Measurements from ENCODE around the gene SRRM4. TPM values are rescaled to one million over a fixed set of nuclear protein-coding genes. Genes with fewer than 3 reads are reported as not detected.

Gene SRRM4
- total RNA-seq, 2 experiments from 2014 or later = not detected

DNA sequence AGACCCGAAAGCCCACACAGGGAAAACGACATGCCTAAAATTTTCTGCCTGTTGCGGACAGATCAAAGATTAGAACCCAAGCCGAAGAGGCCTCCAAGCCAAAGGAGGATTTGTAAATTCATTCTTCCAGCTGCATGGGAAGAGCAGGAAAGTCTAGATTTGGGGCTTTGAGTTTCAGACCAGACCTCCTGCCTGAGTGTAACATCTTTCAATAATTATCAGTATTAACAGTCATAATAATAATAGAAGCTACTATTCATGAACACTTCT is 195.7 kb downstream of the SRRM4 start:
- Mint-ChIP-seq H3K9me3 (no peaks in the 10 kb centered on the region), H3K27me3 (peaks cover 29% of the 10 kb centered on the region), H3K4me3 (no peak overlapping the region), H3K27ac (no peak overlapping the region), H3K36me3 (ENCODE audit: low read depth) (no peaks in the 10 kb centered on the region), H3K4me1 (ENCODE audit: low read depth) (no peaks in the 10 kb centered on the region)
- H3K9me3 ChIP-seq (ENCODE audit: control insufficient read depth in 1 of 2, insufficient read depth in 1 of 2, low read length in 2 of 2) = peaks cover 0 to 20% of the 10 kb centered on the region in 2 experiments
- TF ChIP-seq, protein P1, sequence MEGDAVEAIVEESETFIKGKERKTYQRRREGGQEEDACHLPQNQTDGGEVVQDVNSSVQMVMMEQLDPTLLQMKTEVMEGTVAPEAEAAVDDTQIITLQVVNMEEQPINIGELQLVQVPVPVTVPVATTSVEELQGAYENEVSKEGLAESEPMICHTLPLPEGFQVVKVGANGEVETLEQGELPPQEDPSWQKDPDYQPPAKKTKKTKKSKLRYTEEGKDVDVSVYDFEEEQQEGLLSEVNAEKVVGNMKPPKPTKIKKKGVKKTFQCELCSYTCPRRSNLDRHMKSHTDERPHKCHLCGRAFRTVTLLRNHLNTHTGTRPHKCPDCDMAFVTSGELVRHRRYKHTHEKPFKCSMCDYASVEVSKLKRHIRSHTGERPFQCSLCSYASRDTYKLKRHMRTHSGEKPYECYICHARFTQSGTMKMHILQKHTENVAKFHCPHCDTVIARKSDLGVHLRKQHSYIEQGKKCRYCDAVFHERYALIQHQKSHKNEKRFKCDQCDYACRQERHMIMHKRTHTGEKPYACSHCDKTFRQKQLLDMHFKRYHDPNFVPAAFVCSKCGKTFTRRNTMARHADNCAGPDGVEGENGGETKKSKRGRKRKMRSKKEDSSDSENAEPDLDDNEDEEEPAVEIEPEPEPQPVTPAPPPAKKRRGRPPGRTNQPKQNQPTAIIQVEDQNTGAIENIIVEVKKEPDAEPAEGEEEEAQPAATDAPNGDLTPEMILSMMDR (IDR thresholded peaks at IDR 0.05) = no peak
- intact Hi-C loops (cut with DNase I, micrococcal nuclease) = no loop called here
- H3K27ac ChIP-seq (ENCODE audit: low read depth in 1 of 2, low read length in 2 of 2) = no peak overlapping the region
- H3K27me3 ChIP-seq (ENCODE audit: control insufficient read depth in 1 of 2, insufficient read depth in 2 of 2, low read length in 2 of 2) = peaks cover 14 to 21% of the 10 kb centered on the region in 2 experiments
- no peaks in the 10 kb centered on the region for H3K36me3 ChIP-seq (ENCODE audit: insufficient read depth, low read length)
- H3K4me3 ChIP-seq (ENCODE audit: low read length) = no peak overlapping the region
- POLR2A ChIA-PET = no interaction called here
- no peaks in the 10 kb centered on the region for H3K4me1 ChIP-seq (ENCODE audit: insufficient read depth, low read length)
- no peak for DNase-seq
- no peak for ATAC-seq (ENCODE audit: poor library complexity)
- CTCF ChIA-PET = no interaction called here

DNA sequence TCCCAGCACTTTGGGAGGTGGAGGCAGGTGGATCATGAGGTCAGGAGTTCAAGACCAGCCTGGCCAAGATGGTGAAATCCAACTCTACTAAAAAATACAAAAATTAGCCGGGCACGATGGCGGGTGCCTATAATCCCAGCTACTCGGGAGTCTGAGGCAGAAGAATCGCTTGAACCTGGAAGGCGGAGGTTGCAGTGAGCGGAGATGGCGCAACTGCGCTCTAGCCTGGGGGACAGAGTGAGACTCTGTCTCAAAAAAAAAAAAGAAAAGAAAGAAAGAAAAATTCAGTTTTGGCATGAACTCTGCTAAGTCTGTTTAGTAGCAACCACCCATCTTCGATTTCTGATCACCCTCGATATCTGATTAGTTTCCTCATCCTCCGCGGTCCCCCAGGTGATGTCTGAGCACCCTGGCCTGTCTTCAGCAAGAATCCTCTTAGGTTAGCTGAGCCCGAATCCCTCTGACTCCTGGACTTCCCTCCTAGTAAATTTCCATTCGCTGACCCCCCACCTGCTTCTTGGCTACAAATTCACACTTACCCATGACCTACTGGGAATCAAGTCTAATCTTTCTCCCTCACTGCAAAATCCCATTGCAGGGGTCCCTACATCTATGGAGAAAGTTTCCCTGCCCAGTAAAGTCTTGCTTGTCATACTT is 196.5 kb downstream of the SRRM4 start:
- Mint-ChIP-seq H3K27ac (no peak overlapping the region), H3K36me3 (ENCODE audit: low read depth) (no peaks in the 10 kb centered on the region), H3K4me3 (no peak overlapping the region), H3K4me1 (ENCODE audit: low read depth) (no peaks in the 10 kb centered on the region), H3K27me3 (peaks cover 30% of the 10 kb centered on the region), H3K9me3 (no peaks in the 10 kb centered on the region)
- Histone ChIP-seq H3K27me3 (ENCODE audit: control insufficient read depth in 1 of 2, insufficient read depth in 2 of 2, low read length in 2 of 2) (peaks cover 14 to 21% of the 10 kb centered on the region in 2 experiments), H3K9me3 (ENCODE audit: control insufficient read depth in 1 of 2, insufficient read depth in 1 of 2, low read length in 2 of 2) (peaks cover 0 to 20% of the 10 kb centered on the region in 2 experiments), H3K27ac (ENCODE audit: low read depth in 1 of 2, low read length in 2 of 2) (no peak overlapping the region), H3K36me3 (ENCODE audit: insufficient read depth, low read length) (no peaks in the 10 kb centered on the region), H3K4me3 (ENCODE audit: low read length) (no peak overlapping the region), H3K4me1 (ENCODE audit: insufficient read depth, low read length) (no peaks in the 10 kb centered on the region)
- POLR2A ChIA-PET = no interaction called here
- intact Hi-C loops (cut with DNase I, micrococcal nuclease) = no loop called here
- CTCF ChIA-PET = no interaction called here
- TF ChIP-seq, protein P1 (IDR thresholded peaks at IDR 0.05) = no peak
- DNase-seq (no peak), ATAC-seq (ENCODE audit: poor library complexity) (no peak)

DNA sequence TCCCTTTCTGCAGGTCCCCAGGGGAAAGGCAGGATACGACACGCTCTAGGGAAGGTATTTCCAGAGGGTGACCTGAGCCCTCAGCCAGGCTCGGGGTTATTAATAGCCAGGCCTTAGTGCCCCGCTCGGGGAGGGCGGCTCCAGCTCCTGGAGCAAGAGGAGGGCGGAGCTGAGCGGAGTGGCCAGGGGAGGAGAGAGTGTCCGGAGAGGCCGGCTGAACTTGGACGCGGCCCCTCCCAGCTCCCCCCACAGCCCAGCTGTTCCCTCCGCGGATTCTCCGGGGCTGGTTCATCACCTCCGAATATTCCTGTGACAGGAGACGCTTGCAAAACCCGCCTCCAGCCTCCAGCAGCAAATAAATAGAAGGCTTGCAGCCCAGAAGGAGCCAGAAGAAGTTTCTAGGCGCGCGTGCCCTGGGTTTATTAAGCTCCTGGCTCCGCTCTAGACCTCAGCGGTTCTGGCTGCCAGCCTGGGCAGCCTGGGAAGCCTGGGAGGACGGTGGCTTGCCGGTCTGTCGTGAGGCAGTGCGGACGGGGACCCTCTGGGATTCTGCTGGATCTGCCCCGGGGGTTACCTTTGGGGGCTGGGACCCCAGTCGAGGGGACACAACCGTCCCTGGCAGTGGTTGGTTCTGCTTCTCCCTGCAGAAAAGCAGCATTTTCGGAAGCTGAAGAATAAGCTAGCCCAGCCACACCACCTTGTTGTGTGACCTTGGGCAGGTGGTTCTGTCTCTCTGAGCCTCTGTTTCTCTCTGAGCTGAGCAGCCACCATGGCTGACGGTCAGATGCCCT is 197.4 kb downstream of the SRRM4 start, which contains the start of gene HSPB8:
Gene HSPB8 (plus strand): TSS at position 388 of the 791 bp plus-strand sequence. CDS start 382 bp downstream, at position 770.
- Histone ChIP-seq H3K27me3 (ENCODE audit: control insufficient read depth in 1 of 2, insufficient read depth in 2 of 2, low read length in 2 of 2) (peaks cover 14 to 21% of the 10 kb centered on the region in 2 experiments), H3K27ac (ENCODE audit: low read depth in 1 of 2, low read length in 2 of 2) (no peak within 1 kb of the TSS), H3K4me3 (ENCODE audit: low read length) (no peak within 1 kb of the TSS), H3K4me1 (ENCODE audit: insufficient read depth, low read length) (no peaks in the 10 kb centered on the region), H3K9me3 (ENCODE audit: control insufficient read depth in 1 of 2, insufficient read depth in 1 of 2, low read length in 2 of 2) (peaks cover 0 to 20% of the 10 kb centered on the region in 2 experiments), H3K36me3 (ENCODE audit: insufficient read depth, low read length) (no peaks in the 10 kb centered on the region)
- no peak for DNase-seq
- ChIA-PET POLR2A (no interaction called here), CTCF (no interaction called here)
- Mint-ChIP-seq H3K4me1 (ENCODE audit: low read depth) (no peaks in the 10 kb centered on the region), H3K27me3 (peaks cover 30% of the 10 kb centered on the region), H3K4me3 (no peak within 1 kb of the TSS), H3K9me3 (no peaks in the 10 kb centered on the region), H3K36me3 (ENCODE audit: low read depth) (no peaks in the 10 kb centered on the region), H3K27ac (no peak within 1 kb of the TSS)
- intact Hi-C loops (cut with DNase I, micrococcal nuclease) = no loop called here
- TF ChIP-seq, protein P1 (IDR thresholded peaks at IDR 0.05) = no peak
- no peak for ATAC-seq (ENCODE audit: poor library complexity)

Measured in CD4-positive, alpha-beta T cell (primary cell).